ENCODE results near the gene OPCML. TPM values are rescaled to one million over a fixed set of nuclear protein-coding genes. Genes with fewer than 3 reads are reported as not detected.

Gene OPCML
- total RNA-seq, 1 donor from 2014 or later: not detected

GRCh38 chr11:133228471-133229329 lies 303.6 kb downstream of the OPCML start:
- Histone ChIP-seq H3K27ac (no peak overlapping the region), H3K4me3 (no peak overlapping the region), H3K27me3 (no peaks in the 10 kb centered on the region), H3K4me1 (no peaks in the 10 kb centered on the region), H3K9me3 (no peaks in the 10 kb centered on the region), H3K36me3 (no peaks in the 10 kb centered on the region)
- DNase-seq (ENCODE audit: low spot score in 2 of 2): no peak
- TF ChIP-seq CTCF (IDR thresholded peaks at IDR 0.05): no peak
- intact Hi-C loops (cut with DNase I): no loop called here

GRCh38 chr11:133227632-133228111 lies 304.6 kb downstream of the OPCML start:
- H3K9me3 ChIP-seq: no peaks in the 10 kb centered on the region
- no peaks in the 10 kb centered on the region for H3K36me3 ChIP-seq
- TF ChIP-seq CTCF (IDR thresholded peaks at IDR 0.05): no peak
- intact Hi-C loops (cut with DNase I): no loop called here
- no peak overlapping the region for H3K4me3 ChIP-seq
- H3K27me3 ChIP-seq: no peaks in the 10 kb centered on the region
- H3K4me1 ChIP-seq: no peaks in the 10 kb centered on the region
- H3K27ac ChIP-seq: no peak overlapping the region
- no peak for DNase-seq (ENCODE audit: low spot score in 2 of 2)

- H3K36me3 ChIP-seq: no peaks in the 10 kb centered on the region
- no peak overlapping the region for H3K4me3 ChIP-seq
- H3K9me3 ChIP-seq: no peaks in the 10 kb centered on the region
- no peak for DNase-seq (ENCODE audit: low spot score in 2 of 2)
- TF ChIP-seq CTCF (IDR thresholded peaks at IDR 0.05): no peak
- intact Hi-C loops (cut with DNase I): no loop called here
- H3K4me1 ChIP-seq: no peaks in the 10 kb centered on the region
- no peak overlapping the region for H3K27ac ChIP-seq
- no peaks in the 10 kb centered on the region for H3K27me3 ChIP-seq
Measured at GRCh38 chr11:133224271-133224670, 308.0 kb downstream of the OPCML start.

GRCh38 chr11:133222425-133223330 lies 309.6 kb downstream of the OPCML start:
- Histone ChIP-seq H3K27me3 (no peaks in the 10 kb centered on the region), H3K9me3 (no peaks in the 10 kb centered on the region), H3K4me1 (no peaks in the 10 kb centered on the region), H3K36me3 (no peaks in the 10 kb centered on the region), H3K4me3 (no peak overlapping the region), H3K27ac (no peak overlapping the region)
- intact Hi-C loops (cut with DNase I): no loop called here
- TF ChIP-seq CTCF (IDR thresholded peaks at IDR 0.05): no peak
- DNase-seq (ENCODE audit: low spot score in 2 of 2): no peak

GRCh38 chr11:133219543-133219942 lies 312.8 kb downstream of the OPCML start:
- Histone ChIP-seq H3K27me3 (no peaks in the 10 kb centered on the region), H3K36me3 (no peaks in the 10 kb centered on the region), H3K27ac (no peak overlapping the region), H3K4me1 (no peaks in the 10 kb centered on the region), H3K9me3 (no peaks in the 10 kb centered on the region), H3K4me3 (no peak overlapping the region)
- intact Hi-C loops (cut with DNase I): no loop called here
- TF ChIP-seq CTCF (IDR thresholded peaks at IDR 0.05): no peak
- DNase-seq (ENCODE audit: low spot score in 2 of 2): no peak
